ENCODE data around the gene AKAP10. TPM values are rescaled to one million over a fixed set of nuclear protein-coding genes. Genes with fewer than 3 reads are reported as not detected.

The AKAP10 gene
- total RNA-seq, 2 donors from 2014 or later = 27.5 to 30.3 TPM

DNA sequence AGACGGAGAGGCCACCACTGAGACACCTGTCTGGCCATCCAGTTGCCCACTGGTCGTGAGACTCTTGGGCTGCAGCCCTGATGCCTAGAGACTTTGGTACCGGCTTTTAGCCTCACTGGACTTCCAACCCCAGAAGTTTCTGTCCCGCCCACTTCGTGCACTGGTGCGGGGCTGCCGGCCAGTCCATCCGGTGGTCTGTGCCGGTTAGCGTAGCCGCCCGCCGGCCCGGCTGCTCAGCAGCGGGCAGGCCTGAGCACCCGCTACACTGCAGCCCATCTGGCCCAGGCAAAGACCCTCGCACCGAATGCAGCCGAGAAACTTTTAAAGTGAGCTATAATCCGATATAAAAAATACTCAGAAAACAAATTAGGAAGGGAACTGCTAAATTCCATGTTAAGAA lies 30.7 kb downstream of the AKAP10 start:
- Histone ChIP-seq H3K4me1 (no peaks in the 10 kb centered on the region), H3K9ac (ENCODE audit: low read depth in 2 of 2, low read length in 2 of 2) (no peak overlapping the region), H3K36me3 (peaks cover 9% of the 10 kb centered on the region), H3K27me3 (no peaks in the 10 kb centered on the region), H3K27ac (no peak overlapping the region), H3K4me3 (no peak overlapping the region), H3K9me3 (no peaks in the 10 kb centered on the region)
- DNase-seq = no peak
- TF ChIP-seq, protein P1, sequence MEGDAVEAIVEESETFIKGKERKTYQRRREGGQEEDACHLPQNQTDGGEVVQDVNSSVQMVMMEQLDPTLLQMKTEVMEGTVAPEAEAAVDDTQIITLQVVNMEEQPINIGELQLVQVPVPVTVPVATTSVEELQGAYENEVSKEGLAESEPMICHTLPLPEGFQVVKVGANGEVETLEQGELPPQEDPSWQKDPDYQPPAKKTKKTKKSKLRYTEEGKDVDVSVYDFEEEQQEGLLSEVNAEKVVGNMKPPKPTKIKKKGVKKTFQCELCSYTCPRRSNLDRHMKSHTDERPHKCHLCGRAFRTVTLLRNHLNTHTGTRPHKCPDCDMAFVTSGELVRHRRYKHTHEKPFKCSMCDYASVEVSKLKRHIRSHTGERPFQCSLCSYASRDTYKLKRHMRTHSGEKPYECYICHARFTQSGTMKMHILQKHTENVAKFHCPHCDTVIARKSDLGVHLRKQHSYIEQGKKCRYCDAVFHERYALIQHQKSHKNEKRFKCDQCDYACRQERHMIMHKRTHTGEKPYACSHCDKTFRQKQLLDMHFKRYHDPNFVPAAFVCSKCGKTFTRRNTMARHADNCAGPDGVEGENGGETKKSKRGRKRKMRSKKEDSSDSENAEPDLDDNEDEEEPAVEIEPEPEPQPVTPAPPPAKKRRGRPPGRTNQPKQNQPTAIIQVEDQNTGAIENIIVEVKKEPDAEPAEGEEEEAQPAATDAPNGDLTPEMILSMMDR (IDR thresholded peaks at IDR 0.05) = no peak
- intact Hi-C loops (cut with DNase I) = no loop called here

DNA sequence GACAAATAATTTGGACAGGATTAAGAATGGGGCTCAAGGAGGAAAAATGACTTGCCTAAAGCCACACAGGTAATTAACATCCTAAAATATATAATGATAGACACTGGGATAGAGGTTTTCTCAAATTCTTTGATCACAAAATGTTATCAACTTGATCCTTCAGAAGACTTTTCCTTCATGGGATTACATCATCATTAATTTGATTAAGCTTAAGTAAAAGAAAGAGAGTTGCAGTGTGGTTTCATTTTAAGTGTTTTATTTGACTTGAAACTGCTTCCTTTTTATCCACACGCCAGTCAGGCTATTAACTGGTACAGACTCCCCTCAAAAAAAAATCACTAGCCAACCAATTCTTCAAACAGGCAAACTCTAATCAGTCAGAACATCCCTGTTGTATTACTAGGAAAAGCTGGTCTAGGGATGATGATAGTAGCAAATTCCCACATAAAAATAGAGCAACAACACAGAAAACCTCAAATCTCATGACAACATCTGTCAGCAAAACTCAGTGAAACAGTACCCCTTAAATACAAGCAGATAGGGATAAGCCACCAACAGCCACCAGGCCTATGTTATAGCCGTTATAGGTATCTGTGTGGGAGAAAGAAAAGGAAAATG lies 32.5 kb downstream of the AKAP10 start:
- DNase-seq = no peak
- Histone ChIP-seq H3K9me3 (no peaks in the 10 kb centered on the region), H3K36me3 (peaks cover 9% of the 10 kb centered on the region), H3K9ac (ENCODE audit: low read depth in 2 of 2, low read length in 2 of 2) (no peak overlapping the region), H3K4me3 (no peak overlapping the region), H3K27ac (no peak overlapping the region), H3K27me3 (no peaks in the 10 kb centered on the region), H3K4me1 (no peaks in the 10 kb centered on the region)
- TF ChIP-seq, protein P1 (IDR thresholded peaks at IDR 0.05) = no peak
- intact Hi-C loops (cut with DNase I) = no loop called here

DNA sequence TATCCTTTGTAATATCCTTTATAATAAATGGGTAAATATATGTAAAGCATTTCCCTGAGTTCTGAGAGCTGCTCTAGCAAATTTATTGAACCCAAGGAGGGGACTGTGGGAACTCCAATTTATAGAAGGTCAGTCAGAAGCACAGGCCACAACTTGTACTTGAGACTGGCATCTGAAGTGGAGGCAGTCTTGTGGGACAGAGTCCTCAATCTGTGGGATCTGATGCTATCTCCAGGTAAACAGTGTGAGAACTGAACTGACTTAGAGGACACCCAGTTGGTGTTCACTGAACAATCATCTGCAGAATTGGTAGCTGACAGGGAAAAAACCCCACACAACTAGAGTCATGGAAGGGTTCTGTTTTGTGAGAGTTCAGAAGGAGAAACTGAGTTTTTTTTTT lies 34.0 kb downstream of the AKAP10 start:
- Histone ChIP-seq H3K27ac (no peak overlapping the region), H3K9ac (ENCODE audit: low read depth in 2 of 2, low read length in 2 of 2) (no peak overlapping the region), H3K36me3 (peaks cover 9% of the 10 kb centered on the region), H3K9me3 (no peaks in the 10 kb centered on the region), H3K4me1 (no peaks in the 10 kb centered on the region), H3K4me3 (no peak overlapping the region), H3K27me3 (no peaks in the 10 kb centered on the region)
- DNase-seq = no peak
- intact Hi-C loops (cut with DNase I) = no loop called here
- TF ChIP-seq, protein P1 (IDR thresholded peaks at IDR 0.05) = no peak

DNA sequence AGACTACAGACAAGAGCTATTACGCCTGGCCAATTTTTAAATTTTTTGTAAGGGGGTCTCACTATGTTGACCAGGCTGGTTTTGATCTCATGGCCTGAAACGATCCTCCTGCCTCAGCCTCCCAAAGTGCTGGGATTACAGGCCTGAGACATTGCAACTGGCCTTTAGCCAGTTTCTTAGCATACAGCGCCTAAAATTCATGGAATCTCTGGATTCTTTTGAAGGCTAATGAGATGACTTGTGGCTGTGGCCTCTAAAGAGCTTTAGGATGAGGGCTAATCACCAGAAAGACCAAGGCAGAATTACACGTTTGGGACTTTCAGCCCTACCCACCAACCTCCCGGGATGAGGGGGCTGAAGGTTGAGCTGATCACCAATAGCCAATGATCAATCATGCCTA lies 34.6 kb downstream of the AKAP10 start:
- Histone ChIP-seq H3K4me1 (no peaks in the 10 kb centered on the region), H3K27me3 (no peaks in the 10 kb centered on the region), H3K27ac (no peak overlapping the region), H3K4me3 (no peak overlapping the region), H3K36me3 (peaks cover 9% of the 10 kb centered on the region), H3K9me3 (no peaks in the 10 kb centered on the region), H3K9ac (ENCODE audit: low read depth in 2 of 2, low read length in 2 of 2) (no peak overlapping the region)
- TF ChIP-seq, protein P1 (IDR thresholded peaks at IDR 0.05) = no peak
- intact Hi-C loops (cut with DNase I) = no loop called here
- DNase-seq = no peak

DNA sequence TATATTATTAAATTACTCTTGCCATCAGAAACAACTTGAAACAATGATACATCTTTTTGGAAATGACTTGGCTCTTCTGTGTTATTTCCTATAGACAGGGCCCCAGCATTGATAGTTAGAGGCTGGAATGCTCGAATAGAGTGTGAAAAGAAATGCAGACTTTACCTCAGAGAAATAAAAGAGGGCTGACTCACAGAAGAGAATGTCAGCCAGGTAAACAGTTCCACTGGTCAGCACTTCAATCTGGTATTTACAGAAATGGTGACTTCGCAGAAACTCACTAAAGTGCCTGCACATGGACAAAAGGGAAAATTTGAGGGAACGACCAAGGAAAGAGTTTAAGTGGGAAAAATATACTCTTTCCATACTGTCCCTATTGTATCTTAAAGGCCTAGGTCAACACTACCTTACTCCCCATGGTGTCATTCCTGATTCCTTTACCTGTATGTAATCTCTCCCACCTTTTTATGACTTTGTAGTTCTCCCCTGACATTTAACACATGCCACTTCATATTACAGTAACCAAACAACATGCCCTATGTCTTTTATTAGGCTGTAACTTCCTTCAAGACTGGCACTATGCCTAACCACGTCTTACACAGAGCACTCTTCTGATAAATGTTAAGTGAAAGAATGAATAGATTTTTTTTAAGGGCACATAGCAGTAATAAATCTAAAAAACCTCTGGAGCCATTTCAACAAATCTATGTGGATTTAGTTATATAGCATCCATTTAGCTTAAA lies 36.7 kb downstream of the AKAP10 start:
- Histone ChIP-seq H3K4me3 (no peak overlapping the region), H3K9ac (ENCODE audit: low read depth in 2 of 2, low read length in 2 of 2) (no peak overlapping the region), H3K9me3 (no peaks in the 10 kb centered on the region), H3K27me3 (no peaks in the 10 kb centered on the region), H3K27ac (peak overlapping the region; percentile 14), H3K36me3 (peaks cover 1% of the 10 kb centered on the region), H3K4me1 (no peaks in the 10 kb centered on the region)
- TF ChIP-seq, protein P1 (IDR thresholded peaks at IDR 0.05) = no peak
- intact Hi-C loops (cut with DNase I) = no loop called here
- no peak for DNase-seq
